IMR-90 (cell line): ENCODE measurements around the gene LRP1B. TPM values are rescaled to one million over a fixed set of nuclear protein-coding genes. Genes with fewer than 3 reads are reported as not detected.

Experiments used
- ATAC-seq: fragments of 200-7000 bp; cut with Tn5 transposase; 2 replicates; pipeline ENCODE4 v1.9.1; 2020; ENCODE audit warnings: low read depth, mild to moderate bottlenecking, moderate library complexity
- BruUV-seq: library from RNA; stranded (reverse); fragments of 400-500 nt; replicated peaks from 2 replicates; lab custom pipeline; 2021; lab: Mats Ljungman, UMichigan
- CTCF ChIA-PET: fragments of 300-600 bp; formaldehyde crosslinking; extraction: SDS; loops from one replicate; lab custom pipeline; 2021; ENCODE audit warnings: antibody characterized with exemption; lab: Yijun Ruan, JAX
- POLR2A ChIA-PET: fragments of 300-600 bp; sonication (Branson Sonifier 250); formaldehyde crosslinking; loops from one replicate; lab custom pipeline; 2022; ENCODE audit warnings: antibody characterized with exemption; ENCODE audit not compliant: unreplicated experiment; lab: Charles Lee
- DNase-seq: peaks from one replicate; pipeline ENCODE4 v3.0.0; 2013
- H2AFZ ChIP-seq: replicated peaks from 2 replicates; pipeline ENCODE3; 2013; ENCODE audit warnings: low read length, mild to moderate bottlenecking; ENCODE audit not compliant: poor library complexity
- H2AK5ac ChIP-seq: 2 replicates; pipeline ENCODE4 v1.6.1; 2013; ENCODE audit warnings: low read depth, low read length, inconsistent platforms
- H2AK9ac ChIP-seq: replicated peaks from 2 replicates; pipeline ENCODE3; 2013; ENCODE audit warnings: mild to moderate bottlenecking, low read depth, low read length, moderate library complexity; ENCODE audit not compliant: poor library complexity
- H2BK120ac ChIP-seq: 2 replicates; pipeline ENCODE4 v1.6.1; 2013; ENCODE audit warnings: low read depth, low read length, inconsistent platforms
- H2BK15ac ChIP-seq: 3 replicates; pipeline ENCODE4 v1.6.1; 2013; ENCODE audit warnings: low read depth, low read length, inconsistent platforms
- H2BK20ac ChIP-seq: 2 replicates; pipeline ENCODE4 v1.6.1; 2013; ENCODE audit warnings: low read depth, mild to moderate bottlenecking, inconsistent platforms, low read length, moderate library complexity
- H2BK5ac ChIP-seq: 2 replicates; pipeline ENCODE4 v1.6.1; 2013; ENCODE audit warnings: mild to moderate bottlenecking, low read depth, low read length, inconsistent platforms; ENCODE audit not compliant: poor library complexity, severe bottlenecking
- H3K14ac ChIP-seq: replicated peaks from 2 replicates; pipeline ENCODE4 v1.6.1; 2013; ENCODE audit warnings: low read depth, low read length, inconsistent platforms
- H3K18ac ChIP-seq: 2 replicates; pipeline ENCODE4 v1.6.1; 2013; ENCODE audit warnings: low read depth, low read length, control low read depth
- H3K23ac ChIP-seq: 2 replicates; pipeline ENCODE4 v1.6.1; 2013; ENCODE audit warnings: low read depth, low read length, inconsistent platforms
- H3K27ac ChIP-seq: 2 replicates; pipeline ENCODE4 v1.5.1; 2013; ENCODE audit warnings: mild to moderate bottlenecking, control low read depth, low read length; ENCODE audit not compliant: insufficient read depth
- H3K27me3 ChIP-seq: 2 replicates; pipeline ENCODE4 v1.6.1; 2013; ENCODE audit warnings: low read length; ENCODE audit not compliant: control insufficient read depth, insufficient read depth
- H3K36me3 ChIP-seq: 2 replicates; pipeline ENCODE4 v1.6.1; 2013; ENCODE audit warnings: low read length, mixed read lengths; ENCODE audit not compliant: control insufficient read depth, insufficient read depth
- H3K4ac ChIP-seq: 2 replicates; pipeline ENCODE4 v1.6.1; 2013; ENCODE audit warnings: low read depth, low read length, inconsistent platforms
- H3K4me1 ChIP-seq: 2 replicates; pipeline ENCODE4 v1.6.1; 2013; ENCODE audit warnings: low read length, mixed read lengths; ENCODE audit not compliant: control insufficient read depth, insufficient read depth
- H3K4me2 ChIP-seq: 2 replicates; pipeline ENCODE4 v1.6.1; 2013; ENCODE audit warnings: low read depth, mild to moderate bottlenecking, control low read depth, low read length, moderate library complexity
- H3K4me3 ChIP-seq: 2 replicates; pipeline ENCODE4 v1.5.1; 2013; ENCODE audit warnings: low read depth, mild to moderate bottlenecking, control low read depth, low read length, moderate library complexity; ENCODE audit not compliant: insufficient read depth
- H3K56ac ChIP-seq: 2 replicates; pipeline ENCODE4 v1.6.1; 2013; ENCODE audit warnings: low read length, inconsistent platforms; ENCODE audit not compliant: insufficient read depth; ENCODE audit errors: extremely low read depth
- H3K79me1 ChIP-seq, 2 experiments: 2 replicates each; pipeline ENCODE4 v1.6.1; 2013; ENCODE audit warnings: low read length in 2 of 2, inconsistent platforms in 1 of 2, low read depth in 1 of 2
- H3K9ac ChIP-seq: 2 replicates; pipeline ENCODE4 v1.6.1; 2013; ENCODE audit warnings: low read depth, low read length, control low read depth
- H3K9me1 ChIP-seq: 2 replicates; pipeline ENCODE4 v1.6.1; 2013; ENCODE audit warnings: low read length, inconsistent platforms; ENCODE audit not compliant: insufficient read depth
- H3K9me3 ChIP-seq: 2 replicates; pipeline ENCODE4 v1.6.1; 2013; ENCODE audit warnings: low read length; ENCODE audit not compliant: control insufficient read depth, insufficient read depth
- H4K20me1 ChIP-seq: 2 replicates; pipeline ENCODE4 v1.6.1; 2013; ENCODE audit warnings: low read length, inconsistent platforms; ENCODE audit not compliant: insufficient read depth
- H4K5ac ChIP-seq: 2 replicates; pipeline ENCODE4 v1.6.1; 2013; ENCODE audit warnings: mild to moderate bottlenecking, low read depth, low read length, control low read depth
- H4K8ac ChIP-seq, 2 experiments: 2 replicates each; pipeline ENCODE4 v1.6.1; 2013; ENCODE audit warnings: low read depth in 2 of 2, low read length in 2 of 2, control low read depth in 1 of 2, inconsistent platforms in 1 of 2
- H4K91ac ChIP-seq: 2 replicates; pipeline ENCODE4 v1.6.1; 2013; ENCODE audit warnings: low read depth, low read length, inconsistent platforms; ENCODE audit not compliant: insufficient read depth
- BHLHE40 ChIP-seq: fragments of 150-350 bp; IDR thresholded peaks from 2 replicates; pipeline ENCODE4 v1.6.1; 2016; ENCODE audit warnings: mild to moderate bottlenecking, low read depth, low read length
- CEBPB ChIP-seq: IDR thresholded peaks from 2 replicates; pipeline ENCODE4 v1.6.1; 2012; ENCODE audit warnings: low read depth, low read length, improper control_type of control experiment
- CHD1 ChIP-seq: IDR thresholded peaks from 2 replicates; pipeline ENCODE4 v1.6.1; 2012; ENCODE audit warnings: low read depth, low read length, improper control_type of control experiment
- CTCF ChIP-seq: conservative IDR thresholded peaks from 2 replicates; pipeline ENCODE4 v1.5.1; 2012; ENCODE audit warnings: mild to moderate bottlenecking, low read depth, low read length, improper control_type of control experiment
- ELK1 ChIP-seq: fragments of 150-350 bp; IDR thresholded peaks from 2 replicates; pipeline ENCODE4 v1.6.1; 2016; ENCODE audit warnings: low read depth, mild to moderate bottlenecking, low read length, moderate library complexity, borderline replicate concordance
- FOS ChIP-seq: fragments of 150-350 bp; IDR thresholded peaks from 2 replicates; pipeline ENCODE4 v1.6.1; 2016; ENCODE audit warnings: low read depth, low read length
- MAFK ChIP-seq: IDR thresholded peaks from 2 replicates; pipeline ENCODE4 v1.6.1; 2012; ENCODE audit warnings: low read depth, low read length, improper control_type of control experiment
- MAZ ChIP-seq: IDR thresholded peaks from 2 replicates; pipeline ENCODE4 v1.6.1; 2012; ENCODE audit warnings: low read depth, mild to moderate bottlenecking, low read length, improper control_type of control experiment, moderate library complexity, borderline replicate concordance
- MXI1 ChIP-seq: IDR thresholded peaks from 2 replicates; pipeline ENCODE4 v1.6.1; 2012; ENCODE audit warnings: low read depth, mild to moderate bottlenecking, low read length, moderate library complexity, borderline replicate concordance
- NFE2L2 ChIP-seq: fragments of 150-350 bp; IDR thresholded peaks from 2 replicates; pipeline ENCODE4 v1.6.1; 2016; ENCODE audit warnings: low read depth, mild to moderate bottlenecking, low read length
- POLR2A ChIP-seq: IDR thresholded peaks from 2 replicates; pipeline ENCODE4 v1.6.1; 2012; ENCODE audit warnings: mild to moderate bottlenecking, low read depth, low read length
- RAD21 ChIP-seq: IDR thresholded peaks from 2 replicates; pipeline ENCODE4 v1.6.1; 2012; ENCODE audit warnings: low read length, improper control_type of control experiment
- RCOR1 ChIP-seq: IDR thresholded peaks from 2 replicates; pipeline ENCODE4 v1.6.1; 2012; ENCODE audit warnings: mild to moderate bottlenecking, low read length, improper control_type of control experiment; ENCODE audit not compliant: insufficient replicate concordance
- RFX5 ChIP-seq: IDR thresholded peaks from 2 replicates; pipeline ENCODE4 v1.8.0; 2012; ENCODE audit warnings: low read depth, mild to moderate bottlenecking, low read length, moderate library complexity
- SMC3 ChIP-seq: fragments of 150-350 bp; IDR thresholded peaks from 2 replicates; pipeline ENCODE4 v1.6.1; 2016; ENCODE audit warnings: low read depth, mild to moderate bottlenecking, antibody characterized with exemption, low read length, moderate library complexity
- USF2 ChIP-seq: fragments of 150-350 bp; IDR thresholded peaks from 2 replicates; pipeline ENCODE4 v1.6.1; 2017; ENCODE audit warnings: mild to moderate bottlenecking, antibody characterized with exemption, low read length, low read depth
- dilution Hi-C: fragments of 300-500 bp; cut with HindIII; formaldehyde crosslinking; loops from one replicate; pipeline ENCODE4 v1.14.3; 2018; ENCODE audit warnings: low sequenced_read_pairs; ENCODE audit not compliant: unreplicated experiment
- in situ Hi-C: fragments of 300-500 bp; cut with MboI; formaldehyde crosslinking; loops from 3 replicates; pipeline ENCODE4 v1.14.3; 2019; ENCODE audit warnings: low sequenced_read_pairs, inconsistent platforms, mixed read lengths
- intact Hi-C: fragments of 100-400 bp; cut with micrococcal nuclease; formaldehyde crosslinking; loops from 2 replicates; pipeline ENCODE4 v1.10.0; 2022
- polyA plus RNA-seq, 3 experiments: library from polyadenylated mRNA; depleted of rRNA; stranded (reverse); fragments of >200 nt; gene quantifications; 2 replicates each; pipeline ENCODE4 v1.2.3, GENCODE V29; 2012; ENCODE audit warnings: low replicate concordance in 1 of 3
- total RNA-seq: library from RNA; depleted of rRNA; stranded (reverse); fragments of >200 nt; gene quantifications from 2 replicates; pipeline ENCODE4 v1.2.3, GENCODE V29; 2012

The LRP1B gene
- total and polyA plus RNA-seq, 2 of the 4 experiments (the other 2 are of a cell fraction), result under 0.01 to 0.02 TPM

- Histone ChIP-seq H3K23ac (no peak overlapping the region), H3K18ac (no peak overlapping the region), H3K9me3 (no peaks in the 10 kb centered on the region), H3K79me1 (no peaks in the 10 kb centered on the region), H3K4ac (no peak overlapping the region), H3K4me2 (no peak overlapping the region), H2BK15ac (no peak overlapping the region), H2AK9ac (no peak overlapping the region), H2BK5ac (no peak overlapping the region), H2BK120ac (no peak overlapping the region), H4K5ac (no peak overlapping the region), H3K36me3 (no peaks in the 10 kb centered on the region), H2AFZ (no peak overlapping the region), H2AK5ac (no peak overlapping the region), H3K56ac (no peak overlapping the region), H3K14ac (no peak overlapping the region), H3K9ac (no peak overlapping the region), H2BK20ac (no peak overlapping the region), H4K20me1 (no peaks in the 10 kb centered on the region), H3K27me3 (peaks cover 12% of the 10 kb centered on the region), H3K9me1 (no peaks in the 10 kb centered on the region), H3K4me3 (no peak overlapping the region), H4K8ac (no peak overlapping the region), H4K91ac (no peak overlapping the region), H3K4me1 (0 out of 2 replicates have a peak, but pooled peaks cover 2% of the 10 kb centered on the region), H3K27ac (no peak overlapping the region)
- in situ Hi-C loops (no loop called here), intact Hi-C loops (no loop called here), dilution Hi-C loops (no loop called here)
- no peak for DNase-seq
- no peak for TF ChIP-seq ELK1
- no peak for TF ChIP-seq CEBPB
- TF ChIP-seq SMC3, result no peak
- no peak for TF ChIP-seq RAD21
- TF ChIP-seq RCOR1, result no peak
- TF ChIP-seq RFX5, result no peak
- no peak for TF ChIP-seq MAFK
- no peak for TF ChIP-seq USF2
- TF ChIP-seq NFE2L2, result no peak
- no peak for TF ChIP-seq BHLHE40
- TF ChIP-seq MXI1, result no peak
- TF ChIP-seq CTCF, result no peak
- no peak for TF ChIP-seq CHD1
- TF ChIP-seq MAZ, result no peak
- no peak for TF ChIP-seq POLR2A
- no peak for TF ChIP-seq FOS
- ATAC-seq, result no peak
- no TSS peak for BruUV-seq
- CTCF ChIA-PET, result no interaction called here
- POLR2A ChIA-PET, result no interaction called here
These were observed 3.6 kb downstream of the LRP1B start for GRCh38 chr2:142127248-142127647.
